ENCODE results near the gene FTSJ3.
A peak's percentile ranks its signal among the peaks of the same experiment; 100 is the strongest.

The FTSJ3 gene

DNA sequence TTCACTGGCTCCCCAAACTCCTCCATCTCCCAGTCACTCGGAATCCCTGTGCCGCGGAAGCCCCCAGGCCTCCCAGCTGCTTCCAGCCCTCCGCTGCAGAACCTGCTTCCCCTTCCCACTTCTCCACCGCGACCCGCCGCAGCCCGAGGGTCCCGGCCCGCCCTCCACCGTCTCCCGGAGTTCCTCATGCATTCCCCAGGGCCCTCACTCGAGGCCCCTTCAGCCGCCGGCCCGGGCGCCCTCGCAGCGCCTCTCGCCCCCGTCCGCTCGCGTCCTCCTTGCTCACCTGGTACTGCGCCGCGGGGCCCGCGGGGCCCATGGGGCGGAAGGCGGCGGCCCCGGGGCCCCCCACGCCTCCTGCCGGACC, 14.7 kb upstream of the FTSJ3 start:
- Histone ChIP-seq H3K9me3 (ENCODE audit: control insufficient read depth, low read length) (no peaks in the 10 kb centered on the region), H3K4me3 (ENCODE audit: extremely low read depth, insufficient read depth, low read length, poor library complexity, severe bottlenecking) (peak overlapping the region; percentile 90), H3K4me1 (ENCODE audit: control insufficient read depth, insufficient read depth, low read length, poor library complexity, severe bottlenecking) (peaks cover 9% of the 10 kb centered on the region), H3K27ac (ENCODE audit: low read depth, low read length, severe bottlenecking) (peak overlapping the region; percentile 71), H3K36me3 (ENCODE audit: control insufficient read depth, insufficient read depth, low read length) (peaks cover 13% of the 10 kb centered on the region)
- WGBS, 2 experiments (ENCODE audit: insufficient coverage in 2 of 2) = 0 to 1% methylated on average over 23 to 33 of the region's 36 CpGs

- Histone ChIP-seq H3K9me3 (ENCODE audit: control insufficient read depth, low read length) (no peaks in the 10 kb centered on the region), H3K27ac (ENCODE audit: low read depth, low read length, severe bottlenecking) (peak overlapping the region; percentile 75), H3K36me3 (ENCODE audit: control insufficient read depth, insufficient read depth, low read length) (peaks cover 18% of the 10 kb centered on the region), H3K4me1 (ENCODE audit: control insufficient read depth, insufficient read depth, low read length, poor library complexity, severe bottlenecking) (peaks cover 9% of the 10 kb centered on the region), H3K4me3 (ENCODE audit: extremely low read depth, insufficient read depth, low read length, poor library complexity, severe bottlenecking) (peak overlapping the region; percentile 90)
- WGBS, 2 experiments (ENCODE audit: insufficient coverage in 2 of 2) = 19 to 20% methylated on average over 18 to 22 of the region's 26 CpGs
These were observed 14.1 kb upstream of the FTSJ3 start for GRCh38 chr17:63841350-63842172.

- Histone ChIP-seq H3K9me3 (ENCODE audit: control insufficient read depth, low read length) (no peaks in the 10 kb centered on the region), H3K36me3 (ENCODE audit: control insufficient read depth, insufficient read depth, low read length) (peaks cover 24% of the 10 kb centered on the region), H3K4me3 (ENCODE audit: extremely low read depth, insufficient read depth, low read length, poor library complexity, severe bottlenecking) (peak overlapping the region; percentile 90), H3K27ac (ENCODE audit: low read depth, low read length, severe bottlenecking) (peak overlapping the region; percentile 75), H3K4me1 (ENCODE audit: control insufficient read depth, insufficient read depth, low read length, poor library complexity, severe bottlenecking) (peaks cover 9% of the 10 kb centered on the region)
- 90 to 97% methylated on average over 3 to 4 of the region's 4 CpGs for WGBS, 2 experiments (ENCODE audit: insufficient coverage in 2 of 2)
These were observed 13.3 kb upstream of the FTSJ3 start for GRCh38 chr17:63840591-63841349.

- Histone ChIP-seq H3K4me3 (ENCODE audit: extremely low read depth, insufficient read depth, low read length, poor library complexity, severe bottlenecking) (no peak overlapping the region), H3K9me3 (ENCODE audit: control insufficient read depth, low read length) (no peaks in the 10 kb centered on the region), H3K36me3 (ENCODE audit: control insufficient read depth, insufficient read depth, low read length) (peaks cover 44% of the 10 kb centered on the region), H3K4me1 (ENCODE audit: control insufficient read depth, insufficient read depth, low read length, poor library complexity, severe bottlenecking) (peaks cover 9% of the 10 kb centered on the region), H3K27ac (ENCODE audit: low read depth, low read length, severe bottlenecking) (no peak overlapping the region)
- WGBS, 2 experiments (ENCODE audit: insufficient coverage in 2 of 2) = 82 to 86% methylated on average over 5 of the region's 7 CpGs
These were observed 11.2 kb upstream of the FTSJ3 start for GRCh38 chr17:63838631-63839171.

DNA sequence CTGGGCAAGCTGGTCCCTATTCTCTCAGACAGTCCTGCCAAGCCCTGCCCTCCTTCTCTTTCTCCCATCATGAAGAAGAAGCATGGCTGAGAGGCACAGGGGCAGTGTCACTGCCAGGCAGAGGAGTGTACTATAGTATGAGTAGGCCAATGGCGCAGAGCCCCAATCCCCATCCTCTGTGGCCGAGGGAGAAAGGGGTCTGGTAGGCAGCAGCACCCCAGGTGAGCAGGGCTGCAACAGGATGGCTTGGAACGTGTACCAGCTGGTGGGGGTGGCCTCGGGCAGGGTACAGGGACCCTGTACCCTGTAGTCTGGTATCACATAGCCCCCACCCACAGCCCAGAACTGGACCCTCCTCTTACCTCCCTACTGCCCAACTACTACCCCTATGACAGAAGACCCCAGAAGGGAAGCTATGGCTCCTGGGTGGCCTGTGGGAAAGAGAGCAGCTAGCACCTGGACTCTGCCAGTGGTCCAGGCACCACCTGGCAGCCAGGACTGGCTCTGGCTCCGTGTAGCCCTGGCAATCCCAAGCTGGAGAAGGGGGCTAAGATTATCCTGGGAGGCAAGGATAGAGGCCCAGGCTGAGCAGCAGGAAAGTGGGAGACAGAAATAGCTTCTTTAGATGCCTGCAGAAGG, 10.6 kb upstream of the FTSJ3 start:
- Histone ChIP-seq H3K36me3 (ENCODE audit: control insufficient read depth, insufficient read depth, low read length) (peaks cover 50% of the 10 kb centered on the region), H3K4me3 (ENCODE audit: extremely low read depth, insufficient read depth, low read length, poor library complexity, severe bottlenecking) (no peak overlapping the region), H3K27ac (ENCODE audit: low read depth, low read length, severe bottlenecking) (no peak overlapping the region), H3K9me3 (ENCODE audit: control insufficient read depth, low read length) (no peaks in the 10 kb centered on the region), H3K4me1 (ENCODE audit: control insufficient read depth, insufficient read depth, low read length, poor library complexity, severe bottlenecking) (peaks cover 9% of the 10 kb centered on the region)
- WGBS, 2 experiments (ENCODE audit: insufficient coverage in 2 of 2) = 94% methylated on average over 3 to 5 of the region's 5 CpGs

DNA sequence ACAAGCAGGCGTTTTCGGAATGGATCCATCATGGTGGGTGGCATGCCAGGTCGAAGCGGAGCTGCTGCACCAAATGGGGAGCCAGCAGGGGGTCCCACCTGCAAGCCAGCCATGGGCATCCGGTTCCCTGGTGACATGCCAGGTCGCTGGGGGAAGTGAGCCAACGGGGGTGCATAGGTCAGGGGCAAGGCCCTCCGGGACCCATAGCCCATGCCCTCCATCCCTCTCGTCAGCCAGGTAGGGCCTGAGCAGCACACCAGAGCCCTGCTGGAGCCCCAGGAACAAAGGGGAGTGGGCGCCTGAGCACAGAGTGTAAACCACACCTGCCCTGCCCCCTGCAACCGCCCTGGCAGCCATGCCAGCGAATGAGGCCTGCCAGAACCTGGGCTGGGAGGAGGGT, 10.0 kb upstream of the FTSJ3 start:
- 94 to 100% methylated on average over 6 to 11 of the region's 12 CpGs for WGBS, 2 experiments (ENCODE audit: insufficient coverage in 2 of 2)
- Histone ChIP-seq H3K9me3 (ENCODE audit: control insufficient read depth, low read length) (no peaks in the 10 kb centered on the region), H3K27ac (ENCODE audit: low read depth, low read length, severe bottlenecking) (no peak overlapping the region), H3K4me1 (ENCODE audit: control insufficient read depth, insufficient read depth, low read length, poor library complexity, severe bottlenecking) (peaks cover 9% of the 10 kb centered on the region), H3K36me3 (ENCODE audit: control insufficient read depth, insufficient read depth, low read length) (peaks cover 56% of the 10 kb centered on the region), H3K4me3 (ENCODE audit: extremely low read depth, insufficient read depth, low read length, poor library complexity, severe bottlenecking) (no peak overlapping the region)

- no peaks in the 10 kb centered on the region for H3K9me3 ChIP-seq (ENCODE audit: control insufficient read depth, low read length)
- no peak overlapping the region for H3K4me3 ChIP-seq (ENCODE audit: extremely low read depth, insufficient read depth, low read length, poor library complexity, severe bottlenecking)
- no peak overlapping the region for H3K27ac ChIP-seq (ENCODE audit: low read depth, low read length, severe bottlenecking)
- 98 to 99% methylated on average over 6 to 7 of the region's 7 CpGs for WGBS, 2 experiments (ENCODE audit: insufficient coverage in 2 of 2)
- H3K36me3 ChIP-seq (ENCODE audit: control insufficient read depth, insufficient read depth, low read length) = peaks cover 62% of the 10 kb centered on the region
- peaks cover 9% of the 10 kb centered on the region for H3K4me1 ChIP-seq (ENCODE audit: control insufficient read depth, insufficient read depth, low read length, poor library complexity, severe bottlenecking)
These were observed 9.3 kb upstream of the FTSJ3 start for GRCh38 chr17:63836811-63837210.

DNA sequence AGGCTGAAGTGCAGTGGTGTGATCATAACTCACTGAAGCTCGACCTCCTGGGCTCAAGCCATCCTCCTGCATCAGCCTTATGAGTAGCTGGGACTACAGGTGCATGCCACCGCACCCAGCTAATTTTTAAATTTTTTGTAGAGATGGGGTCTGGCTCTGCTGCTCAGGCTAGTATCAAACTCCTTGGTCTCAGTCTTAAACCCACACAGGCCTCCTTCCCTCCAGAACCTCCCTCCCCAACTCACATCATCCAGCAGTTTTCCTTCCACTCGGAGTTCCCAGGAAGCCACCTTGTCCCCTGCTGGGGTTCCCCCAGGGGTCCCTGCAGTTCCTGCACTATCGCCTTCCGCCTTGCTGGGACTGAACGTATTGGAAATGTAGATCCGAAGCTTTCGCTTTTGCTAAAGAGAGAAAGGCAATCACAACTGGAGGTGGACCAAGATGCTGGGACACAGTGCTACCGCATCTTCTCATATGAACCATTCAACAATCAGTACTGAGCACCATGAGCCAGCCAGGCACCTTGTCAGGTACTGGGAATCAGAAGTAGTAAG, 7.8 kb upstream of the FTSJ3 start:
- H3K4me1 ChIP-seq (ENCODE audit: control insufficient read depth, insufficient read depth, low read length, poor library complexity, severe bottlenecking) = no peaks in the 10 kb centered on the region
- no peak overlapping the region for H3K4me3 ChIP-seq (ENCODE audit: extremely low read depth, insufficient read depth, low read length, poor library complexity, severe bottlenecking)
- no peak overlapping the region for H3K27ac ChIP-seq (ENCODE audit: low read depth, low read length, severe bottlenecking)
- H3K9me3 ChIP-seq (ENCODE audit: control insufficient read depth, low read length) = no peaks in the 10 kb centered on the region
- H3K36me3 ChIP-seq (ENCODE audit: control insufficient read depth, insufficient read depth, low read length) = peaks cover 73% of the 10 kb centered on the region
- WGBS, 2 experiments (ENCODE audit: insufficient coverage in 2 of 2) = 74 to 89% methylated on average over 7 to 8 of the region's 9 CpGs

DNA sequence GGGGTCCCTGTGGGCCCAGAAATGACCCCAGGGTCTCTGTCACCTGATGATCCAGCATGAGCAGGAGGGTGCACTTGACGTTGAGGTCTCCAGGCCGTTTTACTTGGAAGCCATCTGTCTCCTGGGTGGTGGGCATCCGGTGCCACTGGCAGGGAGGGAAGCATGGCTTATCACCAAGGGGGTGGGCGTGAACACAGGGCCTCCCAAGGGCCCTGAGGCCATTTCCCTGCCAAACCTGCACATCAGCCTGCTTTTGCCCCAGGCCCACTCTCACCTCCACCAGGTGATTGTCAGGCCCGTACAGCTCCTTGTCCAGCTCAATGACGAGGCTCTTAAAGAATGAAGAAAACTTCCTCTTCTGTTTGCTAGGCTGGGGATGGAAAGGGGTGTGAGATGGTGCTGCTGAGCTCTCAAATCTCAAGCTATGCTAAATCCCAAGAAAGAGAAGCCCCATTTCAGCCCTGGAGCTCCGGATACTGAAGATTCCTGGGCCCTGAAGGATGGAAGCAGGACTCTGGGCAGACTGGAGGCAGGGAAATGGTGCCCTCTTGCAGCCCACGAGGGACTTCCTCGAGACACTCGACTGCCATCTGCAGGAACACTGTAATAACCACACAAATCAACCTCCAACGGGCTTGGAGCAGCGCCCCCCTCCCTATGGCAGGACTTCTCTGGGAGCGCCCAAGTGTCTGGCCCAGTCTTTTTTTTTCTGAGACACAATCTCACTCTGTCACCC, 7.1 kb upstream of the FTSJ3 start:
- 53 to 56% methylated on average over 7 to 10 of the region's 13 CpGs for WGBS, 2 experiments (ENCODE audit: insufficient coverage in 2 of 2)
- H3K4me1 ChIP-seq (ENCODE audit: control insufficient read depth, insufficient read depth, low read length, poor library complexity, severe bottlenecking) = no peaks in the 10 kb centered on the region
- no peaks in the 10 kb centered on the region for H3K9me3 ChIP-seq (ENCODE audit: control insufficient read depth, low read length)
- peaks cover 80% of the 10 kb centered on the region for H3K36me3 ChIP-seq (ENCODE audit: control insufficient read depth, insufficient read depth, low read length)
- H3K4me3 ChIP-seq (ENCODE audit: extremely low read depth, insufficient read depth, low read length, poor library complexity, severe bottlenecking) = no peak overlapping the region
- H3K27ac ChIP-seq (ENCODE audit: low read depth, low read length, severe bottlenecking) = no peak overlapping the region

Data from mesodermal cell (in vitro differentiated cells).